CD14-positive monocyte (primary cell): Measurements from ENCODE around the gene PAEP. TPM values are rescaled to one million over a fixed set of nuclear protein-coding genes. Genes with fewer than 3 reads are reported as not detected.

Experiments
- DNase-seq, 3 donors: peaks; one replicate each; pipeline ENCODE4 v3.0.0-alpha.2; 2011 to 2022
- H2AFZ ChIP-seq: 2 replicates; pipeline ENCODE4 v1.6.0; 2012; ENCODE audit warnings: mild to moderate bottlenecking, low read depth, low read length, inconsistent platforms; ENCODE audit not compliant: insufficient read depth, poor library complexity, severe bottlenecking
- H3K27ac ChIP-seq, 2 donors: 1 replicate in 1 of 2; 2 replicates in 1 of 2; pipeline ENCODE4 v1.5.1; 2012 to 2013; ENCODE audit warnings: low read length in 2 of 2, control low read depth in 1 of 2, inconsistent platforms in 1 of 2, low read depth in 1 of 2, mild to moderate bottlenecking in 1 of 2
- H3K27me3 ChIP-seq, 2 donors: one replicate each; pipeline versions ENCODE4 v1.6.0 to v1.6.1; 2011 to 2013; ENCODE audit warnings: low read length in 2 of 2; ENCODE audit not compliant: control insufficient read depth in 2 of 2, insufficient read depth in 2 of 2
- H3K36me3 ChIP-seq, 2 donors: replicated peaks in 1 of 2; 1 replicate in 1 of 2; 2 replicates in 1 of 2; pipeline versions ENCODE4 v1.5.1 to v1.6.1; 2012 to 2013; ENCODE audit warnings: low read length in 2 of 2, control low read depth in 1 of 2, inconsistent platforms in 1 of 2, mild to moderate bottlenecking in 1 of 2; ENCODE audit not compliant: insufficient read depth in 2 of 2, control insufficient read depth in 1 of 2
- H3K4me1 ChIP-seq, 2 donors: 1 replicate in 1 of 2; 2 replicates in 1 of 2; pipeline versions ENCODE4 v1.5.1 to v1.6.1; 2012 to 2013; ENCODE audit warnings: low read length in 2 of 2, control low read depth in 1 of 2, inconsistent platforms in 1 of 2, mild to moderate bottlenecking in 1 of 2, moderate library complexity in 1 of 2; ENCODE audit not compliant: insufficient read depth in 2 of 2, control insufficient read depth in 1 of 2
- H3K4me2 ChIP-seq: replicated peaks from 2 replicates; pipeline ENCODE3; 2012; ENCODE audit warnings: low read length, moderate library complexity, mild to moderate bottlenecking; ENCODE audit not compliant: poor library complexity, severe bottlenecking; ENCODE audit errors: extremely low read depth
- H3K4me3 ChIP-seq, 3 experiments: fragments of 200-600 bp in 1 of 3; sonication (generic) in 1 of 3; replicated peaks in 1 of 3; 1 replicate in 2 of 3; 2 replicates in 1 of 3; pipeline ENCODE4 v1.5.1; 2011 to 2013; ENCODE audit warnings: low read length in 3 of 3, mild to moderate bottlenecking in 3 of 3, control low read depth in 2 of 3, low read depth in 2 of 3, inconsistent platforms in 1 of 3, moderate library complexity in 1 of 3
- H3K79me2 ChIP-seq: 2 replicates; pipeline ENCODE4 v1.6.0; 2012; ENCODE audit warnings: mild to moderate bottlenecking, control low read depth, inconsistent platforms, low read length, moderate library complexity; ENCODE audit not compliant: insufficient read depth
- H3K9ac ChIP-seq: 2 replicates; pipeline ENCODE4 v1.6.0; 2017; ENCODE audit warnings: low read length, mild to moderate bottlenecking; ENCODE audit not compliant: insufficient read depth, poor library complexity, severe bottlenecking
- H3K9me3 ChIP-seq, 2 donors: replicated peaks in 1 of 2; 1 replicate in 1 of 2; 2 replicates in 1 of 2; pipeline versions ENCODE4 v1.5.1 to v1.6.1; 2012 to 2013; ENCODE audit warnings: low read length in 2 of 2, control low read depth in 1 of 2; ENCODE audit not compliant: control insufficient read depth in 1 of 2, insufficient read depth in 1 of 2
- H4K20me1 ChIP-seq: 2 replicates; pipeline ENCODE4 v1.6.0; 2012; ENCODE audit warnings: mild to moderate bottlenecking, low read length, control low read depth, moderate library complexity; ENCODE audit not compliant: insufficient read depth
- H3K27ac Mint-ChIP-seq, 7 donors: one replicate each; pipeline ENCODE4 v1.8.0; 2020; ENCODE audit warnings: mild to moderate bottlenecking in 7 of 7, mixed read lengths in 7 of 7, moderate library complexity in 6 of 7, inconsistent platforms in 2 of 7
- H3K27me3 Mint-ChIP-seq, 3 donors: one replicate each; pipeline ENCODE4 v1.8.0; 2021 to 2022; ENCODE audit warnings: low read depth in 3 of 3, mild to moderate bottlenecking in 3 of 3, mixed read lengths in 3 of 3, moderate library complexity in 3 of 3, inconsistent platforms in 1 of 3
- H3K36me3 Mint-ChIP-seq, 2 donors: one replicate each; pipeline ENCODE4 v1.8.0; 2020; ENCODE audit warnings: mixed read lengths in 2 of 2, inconsistent platforms in 1 of 2, mild to moderate bottlenecking in 1 of 2
- H3K4me1 Mint-ChIP-seq: one replicate; pipeline ENCODE4 v1.8.0; 2020; ENCODE audit warnings: mild to moderate bottlenecking, mixed read lengths
- H3K4me3 Mint-ChIP-seq, 2 donors: one replicate each; pipeline ENCODE4 v1.8.0; 2020; ENCODE audit warnings: mild to moderate bottlenecking in 2 of 2, mixed read lengths in 2 of 2, moderate library complexity in 1 of 2
- H3K9me3 Mint-ChIP-seq, 7 donors: one replicate each; pipeline ENCODE4 v1.8.0; 2020 to 2022; ENCODE audit warnings: mixed read lengths in 7 of 7, mild to moderate bottlenecking in 6 of 7, moderate library complexity in 6 of 7, inconsistent platforms in 2 of 7
- WGBS: methylation state at CpG from one replicate; pipeline ENCODE4 v1.1.5; 2013; ENCODE audit warnings: missing lambda C conversion rate; ENCODE audit not compliant: insufficient coverage; 5-methylcytosine and 5-hydroxymethylcytosine counted together
- intact Hi-C, 2 donors: fragments of 100-400 bp; cut with micrococcal nuclease; formaldehyde crosslinking; loops; one replicate each; pipeline versions ENCODE4 v1.15.0 to v1.15.1; 2023
- polyA plus RNA-seq, 3 donors: library from polyadenylated mRNA; depleted of rRNA in 1 of 3; unstranded in 2 of 3; stranded (reverse) in 1 of 3; fragments of 300-500 nt in 2 of 3; fragments of >200 nt in 1 of 3; fragmentation: Illumina TruSeq in 2 of 3; gene quantifications; 1 replicate in 2 of 3; 2 replicates in 1 of 3; pipeline ENCODE4 v1.2.3, GENCODE V29; 2012 to 2021
- TF ChIP-seq, protein P1 (sequence below): fragments of 200-600 bp; IDR thresholded peaks from one replicate; pipeline ENCODE4 v1.8.0; 2022; ENCODE audit warnings: antibody characterized with exemption, mild to moderate bottlenecking

Gene PAEP
- polyA plus RNA-seq, 3 donors: not detected

DNA sequence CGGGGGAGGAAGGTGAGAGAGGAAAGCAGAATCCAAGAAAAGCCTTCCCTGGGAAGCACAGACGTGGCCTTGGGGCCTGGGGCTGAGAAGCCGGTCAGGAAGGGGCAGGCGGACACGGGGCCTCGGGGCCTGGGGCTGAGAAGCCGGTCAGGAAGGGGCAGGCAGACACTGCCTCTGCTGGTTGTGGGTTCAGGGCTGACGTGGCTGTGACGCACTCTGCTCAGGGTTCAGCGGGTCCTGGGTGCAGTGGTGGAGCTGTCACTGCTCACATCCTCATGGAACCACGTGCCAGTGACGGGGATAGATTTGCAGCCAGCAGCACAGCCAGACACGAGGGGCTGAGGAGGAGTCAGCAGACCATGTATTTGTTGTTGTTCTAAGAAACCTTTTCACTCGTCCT is 12.8 kb downstream of the PAEP start:
- Histone ChIP-seq H3K4me1 (no peaks in the 10 kb centered on the region), H3K9me3 (no peaks in the 10 kb centered on the region), H3K27ac (no peak overlapping the region), H3K4me3 (no peak overlapping the region), H3K79me2 (no peaks in the 10 kb centered on the region), H3K4me2 (no peak overlapping the region), H3K36me3 (no peaks in the 10 kb centered on the region), H2AFZ (no peak overlapping the region), H3K9ac (no peak overlapping the region), H4K20me1 (no peaks in the 10 kb centered on the region), H3K27me3 (no peaks in the 10 kb centered on the region)
- WGBS: 93% methylated on average over 12 of the region's 14 CpGs
- Mint-ChIP-seq H3K9me3 (peaks cover 0 to 3% (median 0%) of the 10 kb centered on the region in 7 donors), H3K27me3 (peaks cover 0 to 2% (median 0%) of the 10 kb centered on the region in 3 donors), H3K36me3 (no peaks in the 10 kb centered on the region), H3K4me1 (no peaks in the 10 kb centered on the region), H3K4me3 (no peak overlapping the region), H3K27ac (no peak overlapping the region)
- TF ChIP-seq, protein P1, sequence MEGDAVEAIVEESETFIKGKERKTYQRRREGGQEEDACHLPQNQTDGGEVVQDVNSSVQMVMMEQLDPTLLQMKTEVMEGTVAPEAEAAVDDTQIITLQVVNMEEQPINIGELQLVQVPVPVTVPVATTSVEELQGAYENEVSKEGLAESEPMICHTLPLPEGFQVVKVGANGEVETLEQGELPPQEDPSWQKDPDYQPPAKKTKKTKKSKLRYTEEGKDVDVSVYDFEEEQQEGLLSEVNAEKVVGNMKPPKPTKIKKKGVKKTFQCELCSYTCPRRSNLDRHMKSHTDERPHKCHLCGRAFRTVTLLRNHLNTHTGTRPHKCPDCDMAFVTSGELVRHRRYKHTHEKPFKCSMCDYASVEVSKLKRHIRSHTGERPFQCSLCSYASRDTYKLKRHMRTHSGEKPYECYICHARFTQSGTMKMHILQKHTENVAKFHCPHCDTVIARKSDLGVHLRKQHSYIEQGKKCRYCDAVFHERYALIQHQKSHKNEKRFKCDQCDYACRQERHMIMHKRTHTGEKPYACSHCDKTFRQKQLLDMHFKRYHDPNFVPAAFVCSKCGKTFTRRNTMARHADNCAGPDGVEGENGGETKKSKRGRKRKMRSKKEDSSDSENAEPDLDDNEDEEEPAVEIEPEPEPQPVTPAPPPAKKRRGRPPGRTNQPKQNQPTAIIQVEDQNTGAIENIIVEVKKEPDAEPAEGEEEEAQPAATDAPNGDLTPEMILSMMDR: no peak
- intact Hi-C loops: no loop called here
- no peak for DNase-seq

DNA sequence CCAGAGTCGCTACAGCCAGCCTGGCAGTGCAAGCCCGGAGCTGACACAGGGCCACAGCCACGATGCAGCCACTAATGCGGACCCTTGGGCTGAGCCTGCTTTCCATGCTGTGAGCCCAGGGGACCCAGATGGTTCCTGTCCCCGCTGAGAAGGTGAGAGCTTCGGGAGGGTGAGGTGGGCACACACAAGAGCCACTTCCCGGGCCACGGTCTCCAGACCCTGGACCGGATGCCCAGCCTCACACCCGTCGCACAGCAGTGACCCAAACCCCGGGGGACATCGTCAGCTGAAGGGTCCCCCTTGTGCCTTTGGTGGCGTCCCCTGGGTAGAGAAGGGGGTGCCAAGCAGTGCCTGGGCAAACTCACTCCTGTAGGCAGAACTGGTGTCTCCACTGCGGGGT is 13.4 kb downstream of the PAEP start:
- Mint-ChIP-seq H3K27ac (no peak overlapping the region), H3K4me3 (no peak overlapping the region), H3K27me3 (peaks cover 0 to 2% (median 0%) of the 10 kb centered on the region in 3 donors), H3K36me3 (no peaks in the 10 kb centered on the region), H3K9me3 (peaks cover 0 to 3% (median 0%) of the 10 kb centered on the region in 7 donors), H3K4me1 (no peaks in the 10 kb centered on the region)
- Histone ChIP-seq H3K9me3 (no peaks in the 10 kb centered on the region), H3K36me3 (no peaks in the 10 kb centered on the region), H3K4me2 (no peak overlapping the region), H3K4me3 (no peak overlapping the region), H3K9ac (no peak overlapping the region), H3K27me3 (no peaks in the 10 kb centered on the region), H2AFZ (no peak overlapping the region), H3K27ac (no peak overlapping the region), H4K20me1 (no peaks in the 10 kb centered on the region), H3K4me1 (no peaks in the 10 kb centered on the region), H3K79me2 (no peaks in the 10 kb centered on the region)
- WGBS: 96% methylated on average over 14 of the region's 15 CpGs
- intact Hi-C loops: no loop called here
- DNase-seq: no peak
- TF ChIP-seq, protein P1: no peak
